HG02852 (cell line): ENCODE measurements around the gene HPSE2.

ENCODE experiments used
- ATAC-seq: cut with Tn5 transposase; IDR thresholded peaks from one replicate; pipeline ENCODE4 v1.9.1; 2021; ENCODE audit warnings: mild to moderate bottlenecking, moderate library complexity; ENCODE audit not compliant: unreplicated experiment

The HPSE2 gene

DNA sequence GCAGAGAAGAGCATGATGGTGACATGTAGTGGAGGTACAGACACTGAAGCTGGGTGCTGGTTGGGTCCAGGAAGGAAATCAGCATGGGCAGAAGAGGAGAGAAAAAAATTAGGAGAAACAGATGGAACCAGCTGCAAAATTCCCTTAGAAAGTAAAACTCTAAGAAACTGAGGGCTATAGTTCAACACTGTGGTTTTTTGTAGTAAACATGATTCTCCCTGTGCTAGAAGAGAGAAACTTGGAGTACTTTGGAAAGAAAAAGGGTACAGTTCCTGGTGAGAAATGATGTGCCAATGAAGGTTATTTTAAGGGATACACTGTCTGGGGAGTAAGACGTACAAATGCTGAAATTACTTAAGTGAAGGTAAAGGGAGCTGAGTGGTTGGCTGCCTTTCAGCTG lies 607.4 kb downstream of the HPSE2 start:
- ATAC-seq, result no peak

- ATAC-seq, result no peak
Measured at GRCh38 chr10:98627711-98628110, 607.9 kb downstream of the HPSE2 start.

- no peak for ATAC-seq
Measured at GRCh38 chr10:98624963-98625362, 610.7 kb downstream of the HPSE2 start.

DNA sequence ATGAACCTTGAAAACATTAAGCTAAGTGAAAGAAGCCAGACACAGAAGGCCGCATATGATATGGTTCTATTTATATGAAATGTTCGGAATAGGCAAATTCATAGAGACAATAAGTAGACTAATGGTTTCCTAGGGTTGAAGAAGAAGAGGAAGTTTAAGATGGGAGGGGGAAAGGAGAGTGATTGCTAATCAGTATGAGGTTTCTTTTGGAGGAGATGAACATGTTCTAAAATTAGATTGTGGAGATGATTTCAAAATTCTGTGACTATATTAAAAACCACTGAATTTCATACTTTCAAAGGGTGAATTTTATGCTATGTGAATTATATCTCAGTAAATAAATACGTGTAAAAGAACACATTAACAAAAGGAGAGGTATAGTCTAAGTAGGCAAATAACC lies 612.5 kb downstream of the HPSE2 start:
- no peak for ATAC-seq

DNA sequence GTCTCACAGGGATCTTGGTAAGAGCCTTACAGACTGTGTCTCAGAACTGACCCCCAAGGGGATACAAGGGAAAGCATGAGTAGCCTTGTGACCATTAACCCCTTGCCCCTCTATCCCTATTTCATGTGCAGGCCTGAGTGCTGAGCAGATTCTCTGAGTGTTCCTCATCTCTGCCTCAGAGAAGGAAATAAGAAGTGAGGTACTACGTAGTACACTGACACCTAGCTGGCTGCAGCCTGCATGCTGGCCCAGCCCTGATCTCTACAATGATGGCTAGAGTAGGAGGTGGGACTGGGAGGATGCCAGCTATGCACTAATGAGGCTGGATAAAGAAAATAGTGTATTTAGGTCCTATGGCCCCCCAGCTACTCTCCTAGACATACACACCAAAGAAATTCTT lies 614.0 kb downstream of the HPSE2 start:
- ATAC-seq, result no peak

DNA sequence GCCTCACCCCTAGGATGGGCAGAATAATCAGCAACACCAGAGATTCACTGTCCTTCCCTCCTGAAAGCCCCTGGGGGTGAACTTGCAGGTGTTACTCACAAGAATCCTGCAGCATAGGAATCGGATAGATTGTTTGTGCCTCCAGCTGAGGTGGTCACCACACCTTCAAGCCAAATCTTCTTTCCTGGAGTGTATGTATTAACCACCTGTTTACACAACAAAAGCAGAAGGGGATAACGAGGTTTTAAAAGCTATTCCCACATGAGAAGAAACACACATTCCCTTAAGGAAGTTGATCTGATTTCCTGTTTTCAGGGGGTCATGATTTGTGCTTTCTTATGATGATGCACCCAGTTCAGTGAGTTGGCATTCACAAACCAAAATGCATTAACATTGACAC lies 615.1 kb downstream of the HPSE2 start:
- ATAC-seq, result no peak

DNA sequence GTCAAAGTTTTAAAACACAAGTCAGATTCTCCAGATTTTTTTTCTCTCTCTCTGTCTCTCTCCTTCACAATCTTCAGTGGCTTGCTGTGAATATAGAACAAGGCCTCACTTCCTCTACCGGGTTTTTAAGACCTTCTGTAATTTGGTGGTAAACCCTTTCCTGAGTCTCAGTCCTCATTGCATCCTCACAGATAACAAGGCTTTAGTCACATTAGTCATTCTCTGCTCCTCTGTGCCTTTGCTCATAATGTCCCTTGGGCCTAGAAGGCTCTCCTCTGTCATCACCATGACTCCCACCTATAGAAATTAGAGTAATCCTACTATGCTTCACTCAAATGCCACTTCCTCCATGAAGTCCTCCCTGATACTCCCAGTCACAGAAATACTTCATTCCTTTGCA lies 616.2 kb downstream of the HPSE2 start:
- ATAC-seq, result no peak

DNA sequence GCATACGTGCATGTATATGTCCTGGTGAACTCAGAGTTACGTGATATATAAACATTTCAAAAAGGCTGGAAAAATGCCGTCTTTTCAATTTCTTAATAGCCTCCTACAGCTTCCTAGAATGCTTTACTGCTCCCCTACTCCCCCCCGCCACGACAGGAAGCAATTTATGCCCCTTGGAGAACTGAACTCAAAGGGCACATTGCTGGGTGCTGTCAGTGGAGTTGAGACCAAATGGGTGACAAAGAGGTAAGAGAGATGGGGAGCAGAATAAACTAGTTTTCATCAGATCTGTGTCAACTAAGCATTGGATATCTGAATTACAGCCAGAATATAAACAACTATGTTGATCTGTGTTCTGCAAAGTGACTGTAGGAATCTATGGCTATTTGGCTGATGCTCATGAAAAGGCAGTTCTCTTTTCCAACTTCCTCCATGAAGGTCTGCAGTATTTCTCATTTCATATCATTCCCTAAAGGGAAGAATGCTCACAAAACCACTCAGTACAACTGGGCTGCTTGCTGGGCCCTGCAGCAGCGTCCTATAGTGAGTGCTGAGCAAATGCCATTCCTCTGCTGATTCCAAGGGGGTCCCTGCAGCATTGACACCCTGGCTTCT lies 617.6 kb downstream of the HPSE2 start:
- ATAC-seq, result no peak

DNA sequence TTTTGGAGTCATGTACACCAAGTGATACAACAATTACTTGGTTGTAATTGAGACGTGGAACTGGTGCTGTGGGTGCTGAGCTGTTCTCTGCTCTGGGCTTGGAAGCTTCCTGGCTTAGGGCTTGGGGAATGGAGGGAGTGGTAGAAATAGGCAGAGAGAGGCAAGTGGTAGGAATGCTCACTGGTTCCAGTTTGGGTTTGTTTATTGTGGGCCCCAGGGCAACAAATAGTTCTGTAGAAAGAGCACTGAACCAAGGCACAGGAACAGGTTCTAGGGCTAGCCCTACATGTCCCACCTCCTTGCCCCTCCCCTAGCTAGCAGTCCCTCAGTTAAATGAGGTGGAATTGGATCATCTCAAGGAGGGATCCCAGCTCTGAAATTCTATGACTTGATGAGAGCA lies 622.2 kb downstream of the HPSE2 start:
- ATAC-seq, result no peak

GRCh38 chr10:98611436-98611835 lies 624.2 kb downstream of the HPSE2 start:
- no peak for ATAC-seq

GRCh38 chr10:98610836-98611235 lies 624.8 kb downstream of the HPSE2 start:
- no peak for ATAC-seq

GRCh38 chr10:98610301-98610700 lies 625.4 kb downstream of the HPSE2 start:
- ATAC-seq, result no peak

GRCh38 chr10:98609265-98609664 lies 626.4 kb downstream of the HPSE2 start:
- no peak for ATAC-seq

DNA sequence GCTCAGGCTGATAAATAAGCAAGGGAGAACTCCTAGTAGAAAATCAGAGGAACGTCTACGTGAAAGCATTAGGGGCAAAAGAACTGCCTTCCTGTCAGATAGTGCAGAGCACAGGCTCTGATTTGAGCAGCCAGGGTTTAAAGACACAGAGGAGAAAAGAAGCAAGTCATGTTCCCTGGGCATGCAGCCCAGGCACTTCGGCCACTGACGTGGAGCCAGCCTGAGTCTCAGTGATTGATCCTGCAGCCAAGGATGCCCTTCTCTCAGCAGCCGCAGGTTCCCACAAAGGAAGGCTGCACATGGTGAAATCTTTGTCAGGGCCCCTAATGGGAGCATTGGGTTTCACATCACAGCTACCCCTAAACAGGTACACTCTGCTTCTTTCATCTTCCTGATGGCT lies 627.2 kb downstream of the HPSE2 start:
- ATAC-seq, result no peak

- ATAC-seq, result no peak
Measured at GRCh38 chr10:98602224-98602623, 633.4 kb downstream of the HPSE2 start.

- ATAC-seq, result no peak
Measured at GRCh38 chr10:98599032-98599610, 636.5 kb downstream of the HPSE2 start.

- no peak for ATAC-seq
Measured at GRCh38 chr10:98596404-98596803, 639.2 kb downstream of the HPSE2 start.

DNA sequence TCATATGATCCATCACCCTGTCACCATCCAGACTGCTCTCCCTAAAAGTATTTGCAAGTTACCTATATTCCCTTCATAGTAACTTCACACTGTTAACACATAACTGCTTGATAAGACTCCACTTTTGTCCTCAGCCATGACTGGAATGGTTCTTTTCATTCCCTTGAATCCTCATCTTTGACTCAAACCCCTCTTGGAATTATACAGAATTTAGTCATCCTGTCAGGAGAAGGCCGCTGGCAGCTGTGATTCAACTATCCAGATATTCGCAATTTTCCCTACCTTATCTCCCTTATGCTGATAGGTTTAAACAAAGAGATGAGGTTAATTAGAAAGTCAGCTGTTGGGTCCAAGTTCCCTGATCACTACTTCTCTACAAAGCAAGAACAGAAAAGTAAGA lies 646.0 kb downstream of the HPSE2 start:
- no peak for ATAC-seq

GRCh38 chr10:98589007-98589406 lies 646.6 kb downstream of the HPSE2 start:
- no peak for ATAC-seq

DNA sequence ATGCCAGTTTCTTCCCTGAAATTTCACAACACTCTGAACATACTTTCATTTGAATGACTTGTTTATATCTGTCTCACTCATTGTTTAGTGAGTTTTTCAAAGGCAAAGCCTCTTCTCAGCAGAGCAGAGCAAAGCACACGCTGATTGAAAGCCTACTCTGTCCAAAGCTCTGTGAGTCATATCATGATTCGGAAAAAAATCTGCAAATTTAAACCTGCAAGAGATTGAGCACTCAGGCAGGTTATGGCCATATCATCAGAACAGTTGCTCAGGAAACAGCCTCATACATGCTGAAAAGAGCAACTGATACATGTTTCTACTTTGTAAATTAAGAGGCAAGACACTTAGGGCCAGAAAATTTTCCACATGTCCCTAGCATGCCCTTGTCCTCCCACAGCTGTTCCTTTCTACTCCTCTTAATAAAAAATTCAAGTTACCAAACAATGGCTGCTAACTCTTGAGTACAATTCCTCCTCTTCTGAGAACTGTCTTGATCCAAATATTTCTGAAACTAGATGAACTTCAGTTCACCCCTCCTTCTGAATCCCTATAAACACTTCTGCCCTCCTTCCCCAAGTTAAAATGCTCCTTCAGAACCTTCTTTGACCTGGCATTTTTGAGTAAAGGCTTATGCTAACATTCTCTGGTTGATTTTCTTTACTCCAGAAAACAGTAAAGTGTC lies 648.4 kb downstream of the HPSE2 start:
- ATAC-seq, result no peak

GRCh38 chr10:98586096-98586495 lies 649.6 kb downstream of the HPSE2 start:
- ATAC-seq, result no peak

GRCh38 chr10:98582363-98582762 lies 653.3 kb downstream of the HPSE2 start:
- no peak for ATAC-seq

GRCh38 chr10:98577578-98577977 lies 658.1 kb downstream of the HPSE2 start:
- ATAC-seq, result no peak
